Glomerular visceral epithelial cell (primary cell): ENCODE data around the gene APPL2.
A peak's percentile ranks its signal among the peaks of the same experiment; 100 is the strongest.

Experiments used
- DNase-seq: peaks from one replicate; pipeline ENCODE4 v3.0.0-alpha.2; 2016; ENCODE audit errors: extremely low spot score

APPL2 gene

GRCh38 chr12:105235732-105236476 lies at the start of gene APPL2:
Gene APPL2 (minus strand): TSS chr12:105236174. CDS start chr12:105236012, 162 bp downstream.
- peak; percentile 90 for DNase-seq

DNA sequence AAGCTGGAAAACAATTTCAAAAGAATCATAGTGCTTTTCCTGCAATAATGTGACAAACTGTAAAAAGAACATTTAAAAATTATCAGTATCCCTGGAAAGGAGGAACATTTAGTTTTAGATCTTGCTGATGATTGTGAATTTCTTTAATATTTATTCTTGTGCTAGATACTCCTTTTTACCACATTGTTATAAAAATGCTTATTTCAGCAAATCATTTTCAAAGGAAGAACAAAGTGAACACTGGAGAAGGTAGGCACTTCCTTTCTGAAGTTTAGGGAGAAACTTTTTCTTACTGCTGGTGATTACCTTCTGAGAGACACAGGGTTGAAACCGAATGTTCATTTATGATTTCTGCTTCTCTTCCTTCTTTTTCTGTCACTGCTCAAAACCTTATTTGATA lies 49.4 kb upstream of the APPL2 start:
- DNase-seq, result no peak

- no peak for DNase-seq
Measured at GRCh38 chr12:105281694-105282049, 45.7 kb upstream of the APPL2 start.

DNA sequence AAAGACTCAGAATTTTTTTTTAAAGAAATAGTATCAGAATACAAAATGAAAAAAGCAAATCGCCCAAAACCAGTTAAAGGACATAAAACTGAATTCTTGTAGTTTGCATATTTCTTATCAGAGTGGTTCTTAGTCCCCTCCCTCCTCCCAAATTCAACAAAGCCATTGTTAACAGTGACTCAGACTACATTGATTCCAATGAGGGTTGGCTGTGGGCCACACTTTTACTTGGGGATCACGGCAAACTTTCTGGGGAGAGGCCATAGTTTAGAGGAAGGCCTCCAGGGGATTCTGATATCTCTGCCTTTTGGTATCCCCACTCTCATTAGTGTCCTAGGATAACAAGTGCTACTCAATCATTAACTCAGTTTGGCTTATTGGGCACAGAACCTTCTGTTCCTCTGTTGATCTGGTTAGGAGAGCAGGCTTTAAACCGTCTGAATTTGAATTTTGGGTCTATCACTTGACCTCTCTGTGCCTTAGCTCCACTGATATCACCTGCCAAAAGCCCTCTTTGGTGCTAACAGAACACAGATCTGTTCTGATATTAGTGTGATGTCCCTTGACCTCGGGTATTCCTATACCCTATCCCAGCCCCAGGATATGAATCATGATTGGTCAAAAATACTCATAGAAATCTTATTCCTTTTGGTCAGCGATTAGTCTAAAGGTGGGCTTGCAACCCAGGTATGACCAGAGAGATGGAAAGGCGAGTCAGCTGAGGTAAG lies 45.2 kb upstream of the APPL2 start:
- DNase-seq, result no peak

GRCh38 chr12:105279460-105280056 lies 43.6 kb upstream of the APPL2 start:
- DNase-seq, result no peak

GRCh38 chr12:105278043-105278697 lies 42.2 kb upstream of the APPL2 start:
- peak; percentile 16 for DNase-seq

DNA sequence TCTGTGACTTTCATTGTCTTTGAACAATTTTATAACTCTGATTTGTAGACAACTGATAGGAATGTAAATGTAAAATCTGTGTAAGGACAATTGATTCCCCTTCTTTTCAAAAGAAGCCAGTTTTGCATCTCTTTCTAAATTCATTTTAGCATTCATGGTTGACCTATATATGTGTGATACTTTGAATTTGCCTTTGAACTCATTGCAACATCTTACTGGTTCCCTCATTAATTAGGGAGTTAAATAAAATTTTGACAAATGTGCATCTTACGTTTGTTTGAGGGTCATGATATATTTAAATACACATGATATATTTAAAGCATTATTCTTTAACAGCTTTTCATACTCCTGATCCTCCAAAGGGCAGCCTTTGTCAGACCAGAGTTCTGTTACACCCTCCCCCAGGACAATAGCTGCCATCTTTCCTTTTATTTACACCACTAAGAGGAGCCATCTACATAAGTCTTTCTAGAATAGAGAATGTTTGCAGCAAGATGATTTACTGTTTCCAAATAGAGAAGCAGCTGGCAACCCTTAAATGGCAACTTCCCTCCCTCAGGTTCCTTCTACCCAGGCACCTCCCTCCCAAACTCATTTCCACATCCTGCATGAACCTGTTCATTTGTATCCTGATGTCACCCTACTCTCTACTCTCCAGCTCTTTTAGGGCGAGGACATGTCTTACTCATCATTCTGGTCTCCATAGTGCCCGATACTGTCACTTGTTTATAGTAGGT lies 40.2 kb upstream of the APPL2 start:
- no peak for DNase-seq

- DNase-seq, result no peak
Measured at GRCh38 chr12:105274571-105274970, 38.6 kb upstream of the APPL2 start.

DNA sequence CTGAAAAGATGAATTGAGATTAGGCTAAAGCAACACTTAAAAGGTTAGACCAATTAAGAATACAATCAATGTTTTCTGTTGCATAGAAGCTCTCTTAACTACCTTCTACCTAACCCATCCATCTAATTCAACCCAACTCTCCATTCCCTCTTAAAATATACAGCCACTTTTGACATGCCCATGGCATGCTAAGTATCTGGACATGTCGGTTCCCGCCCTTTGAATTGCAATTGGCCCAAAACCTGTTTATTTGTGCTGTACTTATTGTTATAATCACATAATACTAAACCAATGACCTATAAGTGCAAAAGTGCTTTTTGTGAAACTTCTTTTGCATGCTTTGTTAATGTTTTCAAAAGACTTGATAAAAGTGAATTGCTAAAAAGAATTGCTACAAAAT lies 37.6 kb upstream of the APPL2 start:
- DNase-seq, result no peak

GRCh38 chr12:105272814-105273416 lies 36.9 kb upstream of the APPL2 start:
- no peak for DNase-seq

DNA sequence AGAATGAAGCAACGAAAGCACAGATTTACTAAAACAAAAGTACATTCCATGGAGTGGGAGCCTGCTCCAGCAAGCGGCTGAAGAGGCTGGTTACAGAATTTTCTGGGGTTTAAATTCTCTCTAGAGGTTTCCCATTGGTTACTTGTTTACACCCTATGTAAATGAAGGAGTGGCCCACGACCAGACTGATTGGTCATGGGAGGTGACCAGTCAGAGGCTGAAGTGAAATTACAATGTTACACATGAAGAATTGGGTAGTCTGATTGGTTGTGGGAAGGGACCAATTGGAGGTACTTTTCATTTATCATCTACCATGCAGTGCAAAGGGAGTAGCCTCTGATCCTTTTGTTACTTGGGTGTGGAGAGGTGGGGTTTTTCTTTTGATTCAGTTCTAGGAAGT lies 36.2 kb upstream of the APPL2 start:
- DNase-seq, result no peak

- no peak for DNase-seq
Measured at GRCh38 chr12:105271364-105271763, 35.4 kb upstream of the APPL2 start.

- DNase-seq, result no peak
Measured at GRCh38 chr12:105270671-105271255, 34.8 kb upstream of the APPL2 start.

- no peak for DNase-seq
Measured at GRCh38 chr12:105267711-105268110, 31.7 kb upstream of the APPL2 start.

DNA sequence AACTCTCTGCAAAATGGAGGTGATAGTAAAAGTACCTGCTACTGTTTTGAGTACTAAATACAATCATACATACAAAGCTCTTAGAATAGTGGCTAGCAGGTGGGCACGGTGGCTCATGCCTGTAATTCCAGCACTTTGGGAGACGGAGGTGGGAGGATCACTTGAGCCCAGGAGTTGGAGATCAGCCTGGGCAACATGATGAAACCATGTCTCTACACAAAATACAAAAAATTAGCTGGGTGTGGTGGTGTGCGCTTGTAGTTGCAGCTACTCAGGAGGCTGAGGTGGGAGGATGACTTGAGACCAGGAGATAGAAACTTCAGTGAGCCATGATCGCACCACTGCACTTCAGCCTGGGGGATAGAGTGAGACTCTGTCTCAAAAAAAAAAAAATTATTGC lies 28.8 kb upstream of the APPL2 start:
- no peak for DNase-seq

- no peak for DNase-seq
Measured at GRCh38 chr12:105262461-105263184, 26.6 kb upstream of the APPL2 start.

DNA sequence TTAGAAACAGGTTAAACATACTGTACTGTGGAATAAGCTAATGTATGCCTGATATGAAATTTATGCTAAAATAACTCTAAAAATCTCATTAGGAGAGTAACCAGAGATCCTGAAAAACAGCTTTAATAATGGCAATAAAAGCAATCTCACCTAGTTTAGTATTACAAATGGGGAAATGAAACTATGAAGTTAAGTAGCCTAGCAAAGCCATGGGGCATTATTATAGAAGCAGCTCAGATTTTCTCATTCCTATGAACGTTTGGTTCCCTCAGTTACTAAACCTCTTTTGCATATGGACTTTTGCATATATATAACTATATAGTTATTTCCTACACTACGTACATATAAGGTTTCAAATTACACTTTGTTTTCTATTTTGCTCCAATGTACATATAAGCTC lies 25.0 kb upstream of the APPL2 start:
- DNase-seq, result no peak

DNA sequence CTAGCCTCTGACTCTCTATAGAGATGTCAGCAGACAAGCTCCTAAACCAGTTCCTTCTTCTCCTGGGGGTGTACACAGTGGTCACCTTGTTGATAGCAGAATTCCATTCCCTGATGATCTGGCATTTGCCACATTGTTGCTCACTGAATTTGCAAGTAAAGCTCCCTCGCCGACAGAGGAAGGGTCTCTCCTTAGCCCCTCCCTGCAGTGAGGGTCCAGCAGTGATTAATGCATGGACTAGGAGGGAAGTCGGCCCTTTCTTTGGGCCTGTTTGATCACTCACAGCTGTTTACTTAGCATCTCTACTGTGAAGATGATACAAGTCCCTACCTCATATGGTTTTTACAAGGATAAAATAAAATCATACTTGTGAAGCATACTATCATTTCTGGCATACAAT lies 23.3 kb upstream of the APPL2 start:
- DNase-seq, result no peak

GRCh38 chr12:105257321-105257728 lies 21.4 kb upstream of the APPL2 start:
- peak; percentile 82 for DNase-seq

DNA sequence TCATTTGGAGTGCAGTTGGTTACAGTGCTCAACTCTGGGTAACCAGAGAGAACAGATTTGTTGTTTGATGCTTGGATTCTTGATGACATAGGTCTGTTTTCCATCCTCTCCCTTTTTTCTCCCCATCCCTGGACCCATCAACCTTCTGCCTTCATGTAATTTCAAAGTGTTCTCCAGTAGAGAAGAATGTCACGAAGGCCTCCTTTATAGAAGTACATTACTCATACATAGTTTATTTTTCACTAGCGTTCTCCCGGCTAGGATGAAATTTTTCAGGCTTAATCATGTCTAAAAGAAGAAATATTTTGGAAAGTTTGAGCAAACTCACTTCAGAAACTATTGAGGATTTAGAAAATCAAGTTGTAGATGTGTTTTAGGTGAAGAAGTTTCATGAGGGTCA lies 20.9 kb upstream of the APPL2 start:
- DNase-seq, result peak; percentile 45
